HEK293T (cell line): ENCODE results near the gene BCL2A1.

Experiments used
- BHLHE40 ChIP-seq: fragments of 450-650 bp; IDR thresholded peaks from 2 replicates; pipeline ENCODE4 v1.6.1; 2016; ENCODE audit warnings: mild to moderate bottlenecking, moderate library complexity, borderline replicate concordance
- HDGF ChIP-seq: fragments of 450-650 bp; IDR thresholded peaks from 2 replicates; pipeline ENCODE4 v1.6.1; 2017; ENCODE audit warnings: antibody characterized with exemption, borderline replicate concordance
- L3MBTL2 ChIP-seq: fragments of 450-650 bp; conservative IDR thresholded peaks from 2 replicates; pipeline ENCODE4 v1.6.1; 2016; ENCODE audit warnings: mild to moderate bottlenecking
- LEF1 ChIP-seq: fragments of 450-650 bp; IDR thresholded peaks from 2 replicates; pipeline ENCODE4 v1.6.1; 2017; ENCODE audit warnings: mild to moderate bottlenecking, borderline replicate concordance
- NFRKB ChIP-seq: fragments of 450-650 bp; IDR thresholded peaks from 2 replicates; pipeline ENCODE4 v1.6.1; 2016; ENCODE audit warnings: mild to moderate bottlenecking, moderate library complexity
- SP1 ChIP-seq: fragments of 450-650 bp; IDR thresholded peaks from 2 replicates; pipeline ENCODE4 v1.6.1; 2017
- SUZ12 ChIP-seq: fragments of 450-650 bp; IDR thresholded peaks from 2 replicates; pipeline ENCODE4 v1.6.1; 2016; ENCODE audit warnings: mild to moderate bottlenecking
- ZNF384 ChIP-seq: fragments of 450-650 bp; IDR thresholded peaks from 2 replicates; pipeline ENCODE4 v1.6.1; 2016
- TF ChIP-seq, protein P1 (sequence below): fragments of 450-650 bp; IDR thresholded peaks from 2 replicates; pipeline ENCODE4 v1.6.1; 2016

- TF ChIP-seq SUZ12 = no peak
- no peak for TF ChIP-seq SP1
- no peak for TF ChIP-seq LEF1
- no peak for TF ChIP-seq NFRKB
- TF ChIP-seq, protein P1, sequence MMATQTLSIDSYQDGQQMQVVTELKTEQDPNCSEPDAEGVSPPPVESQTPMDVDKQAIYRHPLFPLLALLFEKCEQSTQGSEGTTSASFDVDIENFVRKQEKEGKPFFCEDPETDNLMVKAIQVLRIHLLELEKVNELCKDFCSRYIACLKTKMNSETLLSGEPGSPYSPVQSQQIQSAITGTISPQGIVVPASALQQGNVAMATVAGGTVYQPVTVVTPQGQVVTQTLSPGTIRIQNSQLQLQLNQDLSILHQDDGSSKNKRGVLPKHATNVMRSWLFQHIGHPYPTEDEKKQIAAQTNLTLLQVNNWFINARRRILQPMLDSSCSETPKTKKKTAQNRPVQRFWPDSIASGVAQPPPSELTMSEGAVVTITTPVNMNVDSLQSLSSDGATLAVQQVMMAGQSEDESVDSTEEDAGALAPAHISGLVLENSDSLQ = no peak
- no peak for TF ChIP-seq BHLHE40
- no peak for TF ChIP-seq ZNF384
- TF ChIP-seq L3MBTL2 = no peak
- no peak for TF ChIP-seq HDGF
Measured at GRCh38 chr15:79943820-79944219, 27.2 kb downstream of the BCL2A1 start.
